SK-N-SH (cell line): Measurements from ENCODE around the gene PMF1.

Experiments used
- CHD2 ChIP-seq: fragments of 150-350 bp; IDR thresholded peaks from 2 replicates; pipeline ENCODE4 v1.6.1; 2018; ENCODE audit warnings: low read length; ENCODE audit not compliant: partially characterized antibody
- ELF1 ChIP-seq: IDR thresholded peaks from 2 replicates; pipeline ENCODE4 v1.4.0; 2012
- EP300 ChIP-seq, 2 experiments: IDR thresholded peaks; 2 replicates each; pipeline versions ENCODE4 v1.4.0 to v1.6.1; 2012; ENCODE audit warnings: borderline replicate concordance in 1 of 2, low read depth in 1 of 2, low read length in 1 of 2
- EZH2phosphoT487 ChIP-seq: fragments of 200-600 bp; sonication (generic); IDR thresholded peaks from 2 replicates; pipeline ENCODE4 v1.6.1; 2017; ENCODE audit warnings: low read depth, mixed run types, mild to moderate bottlenecking, antibody characterized with exemption, moderate library complexity, borderline replicate concordance
- FOSL2 ChIP-seq: IDR thresholded peaks from 2 replicates; pipeline ENCODE4 v1.4.0; 2012; ENCODE audit warnings: low read depth, mild to moderate bottlenecking, moderate library complexity, borderline replicate concordance
- GABPA ChIP-seq: IDR thresholded peaks from 2 replicates; pipeline ENCODE4 v1.4.0; 2012; ENCODE audit warnings: low read depth, mild to moderate bottlenecking
- POLR2AphosphoS5 ChIP-seq: IDR thresholded peaks from 2 replicates; pipeline ENCODE4 v1.6.1; 2012; ENCODE audit warnings: low read depth, low read length
- RAD21 ChIP-seq: IDR thresholded peaks from 2 replicates; pipeline ENCODE4 v1.6.1; 2012; ENCODE audit warnings: mild to moderate bottlenecking, low read length
- YY1 ChIP-seq: IDR thresholded peaks from 2 replicates; pipeline ENCODE4 v1.4.0; 2012; ENCODE audit warnings: low read depth, mild to moderate bottlenecking
- TF ChIP-seq, protein P1 (sequence below): fragments of 200-600 bp; sonication (generic); IDR thresholded peaks from 2 replicates; pipeline ENCODE4 v1.6.1; 2017; ENCODE audit warnings: antibody characterized with exemption, mild to moderate bottlenecking, moderate library complexity
- TF ChIP-seq, protein P2 (sequence below): fragments of 150-350 bp; IDR thresholded peaks from 2 replicates; pipeline ENCODE4 v1.6.1; 2017; ENCODE audit warnings: antibody characterized with exemption, low read length, low read depth, borderline replicate concordance

GRCh38 chr1:156276532-156276931 lies 63.7 kb downstream of the PMF1 start:
- TF ChIP-seq, protein P1, sequence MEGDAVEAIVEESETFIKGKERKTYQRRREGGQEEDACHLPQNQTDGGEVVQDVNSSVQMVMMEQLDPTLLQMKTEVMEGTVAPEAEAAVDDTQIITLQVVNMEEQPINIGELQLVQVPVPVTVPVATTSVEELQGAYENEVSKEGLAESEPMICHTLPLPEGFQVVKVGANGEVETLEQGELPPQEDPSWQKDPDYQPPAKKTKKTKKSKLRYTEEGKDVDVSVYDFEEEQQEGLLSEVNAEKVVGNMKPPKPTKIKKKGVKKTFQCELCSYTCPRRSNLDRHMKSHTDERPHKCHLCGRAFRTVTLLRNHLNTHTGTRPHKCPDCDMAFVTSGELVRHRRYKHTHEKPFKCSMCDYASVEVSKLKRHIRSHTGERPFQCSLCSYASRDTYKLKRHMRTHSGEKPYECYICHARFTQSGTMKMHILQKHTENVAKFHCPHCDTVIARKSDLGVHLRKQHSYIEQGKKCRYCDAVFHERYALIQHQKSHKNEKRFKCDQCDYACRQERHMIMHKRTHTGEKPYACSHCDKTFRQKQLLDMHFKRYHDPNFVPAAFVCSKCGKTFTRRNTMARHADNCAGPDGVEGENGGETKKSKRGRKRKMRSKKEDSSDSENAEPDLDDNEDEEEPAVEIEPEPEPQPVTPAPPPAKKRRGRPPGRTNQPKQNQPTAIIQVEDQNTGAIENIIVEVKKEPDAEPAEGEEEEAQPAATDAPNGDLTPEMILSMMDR: no peak
- no peak for TF ChIP-seq YY1
- no peak for TF ChIP-seq CHD2
- TF ChIP-seq, protein P2, sequence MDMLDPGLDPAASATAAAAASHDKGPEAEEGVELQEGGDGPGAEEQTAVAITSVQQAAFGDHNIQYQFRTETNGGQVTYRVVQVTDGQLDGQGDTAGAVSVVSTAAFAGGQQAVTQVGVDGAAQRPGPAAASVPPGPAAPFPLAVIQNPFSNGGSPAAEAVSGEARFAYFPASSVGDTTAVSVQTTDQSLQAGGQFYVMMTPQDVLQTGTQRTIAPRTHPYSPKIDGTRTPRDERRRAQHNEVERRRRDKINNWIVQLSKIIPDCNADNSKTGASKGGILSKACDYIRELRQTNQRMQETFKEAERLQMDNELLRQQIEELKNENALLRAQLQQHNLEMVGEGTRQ: no peak
- TF ChIP-seq RAD21: no peak
- TF ChIP-seq EP300 (IDR thresholded peaks at IDR 0.05; ENCODE audit: borderline replicate concordance in 1 of 2, low read depth in 1 of 2, low read length in 1 of 2): no peak
- no peak for TF ChIP-seq POLR2AphosphoS5
- no peak for TF ChIP-seq EZH2phosphoT487
- no peak for TF ChIP-seq FOSL2
- TF ChIP-seq GABPA: no peak
- no peak for TF ChIP-seq ELF1
